GM12801 (cell line): ENCODE measurements around the gene PLEKHG3.

Source experiments
- TF ChIP-seq, protein P1 (sequence below): IDR thresholded peaks from one replicate; pipeline ENCODE4 v1.5.1; 2011; ENCODE audit warnings: control low read depth; ENCODE audit not compliant: insufficient read length; ENCODE audit errors: extremely low read depth

Gene PLEKHG3

DNA sequence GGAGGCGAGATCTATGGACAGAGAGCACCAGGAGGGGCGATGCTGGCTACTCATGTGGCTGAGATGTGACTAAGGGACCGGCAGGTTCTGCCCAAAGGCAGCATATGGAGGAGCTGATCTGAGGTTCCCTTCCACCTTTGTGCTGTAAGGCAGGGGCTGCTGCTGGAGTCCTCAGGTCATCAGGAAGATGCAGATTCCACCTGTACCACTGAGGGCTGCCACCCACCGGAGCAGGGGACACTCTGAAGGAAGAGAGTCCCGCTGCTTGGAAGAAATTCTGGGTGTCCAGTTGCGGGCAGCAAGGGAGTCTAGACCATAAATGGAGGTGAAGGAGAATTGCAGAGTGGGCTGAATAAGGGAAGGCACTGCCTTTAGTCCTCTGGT is 55.3 kb downstream of the PLEKHG3 start:
- TF ChIP-seq, protein P1, sequence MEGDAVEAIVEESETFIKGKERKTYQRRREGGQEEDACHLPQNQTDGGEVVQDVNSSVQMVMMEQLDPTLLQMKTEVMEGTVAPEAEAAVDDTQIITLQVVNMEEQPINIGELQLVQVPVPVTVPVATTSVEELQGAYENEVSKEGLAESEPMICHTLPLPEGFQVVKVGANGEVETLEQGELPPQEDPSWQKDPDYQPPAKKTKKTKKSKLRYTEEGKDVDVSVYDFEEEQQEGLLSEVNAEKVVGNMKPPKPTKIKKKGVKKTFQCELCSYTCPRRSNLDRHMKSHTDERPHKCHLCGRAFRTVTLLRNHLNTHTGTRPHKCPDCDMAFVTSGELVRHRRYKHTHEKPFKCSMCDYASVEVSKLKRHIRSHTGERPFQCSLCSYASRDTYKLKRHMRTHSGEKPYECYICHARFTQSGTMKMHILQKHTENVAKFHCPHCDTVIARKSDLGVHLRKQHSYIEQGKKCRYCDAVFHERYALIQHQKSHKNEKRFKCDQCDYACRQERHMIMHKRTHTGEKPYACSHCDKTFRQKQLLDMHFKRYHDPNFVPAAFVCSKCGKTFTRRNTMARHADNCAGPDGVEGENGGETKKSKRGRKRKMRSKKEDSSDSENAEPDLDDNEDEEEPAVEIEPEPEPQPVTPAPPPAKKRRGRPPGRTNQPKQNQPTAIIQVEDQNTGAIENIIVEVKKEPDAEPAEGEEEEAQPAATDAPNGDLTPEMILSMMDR = no peak

DNA sequence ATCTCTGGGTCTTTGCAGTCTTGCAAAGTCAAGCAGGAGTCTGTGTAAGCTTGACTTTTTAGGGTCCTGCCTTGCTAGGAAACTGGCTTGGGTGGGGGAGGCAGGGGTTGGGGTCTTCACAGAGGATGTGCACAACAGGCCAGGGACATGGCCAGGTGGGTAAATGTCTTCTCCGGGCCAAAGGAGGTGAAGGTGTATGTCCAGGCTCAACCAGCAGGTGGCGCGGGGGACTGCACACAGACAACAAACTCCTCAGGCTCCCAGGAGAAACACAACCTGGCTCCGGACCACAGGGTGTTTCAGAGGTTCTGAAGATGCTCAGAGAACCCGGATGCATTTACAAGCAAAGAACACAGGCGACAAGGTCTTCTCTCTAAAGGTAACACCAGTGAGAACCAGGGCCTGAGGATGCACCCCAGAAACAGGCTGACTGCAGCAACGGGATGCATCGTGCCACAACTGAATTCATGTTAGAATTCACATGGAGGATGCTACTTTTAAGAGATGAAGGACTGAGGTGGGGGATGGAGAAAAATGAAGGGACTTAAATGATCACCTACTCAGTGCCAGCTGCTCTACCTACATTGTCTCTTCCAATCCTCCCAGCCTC is 56.0 kb downstream of the PLEKHG3 start:
- TF ChIP-seq, protein P1 = no peak

DNA sequence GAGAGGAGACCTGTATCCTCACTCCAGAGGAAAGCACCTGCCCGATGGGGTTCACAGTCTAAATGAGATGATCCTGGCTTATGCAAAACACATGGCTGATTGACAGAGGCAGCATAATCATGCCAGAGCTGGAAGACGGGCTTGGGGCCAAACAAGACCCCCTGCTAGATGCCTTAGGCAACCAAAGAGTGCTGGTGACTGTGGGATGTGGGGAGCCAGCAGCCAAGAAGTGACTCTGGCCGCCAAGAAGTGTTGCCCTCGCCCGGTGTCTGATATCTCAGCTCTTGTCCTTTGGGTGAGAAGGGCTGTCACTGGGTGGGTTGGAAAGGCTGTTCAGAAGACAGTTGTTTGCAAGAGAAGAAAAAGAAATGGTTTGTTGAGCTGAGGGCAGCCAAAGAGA is 56.7 kb downstream of the PLEKHG3 start:
- TF ChIP-seq, protein P1 = no peak

DNA sequence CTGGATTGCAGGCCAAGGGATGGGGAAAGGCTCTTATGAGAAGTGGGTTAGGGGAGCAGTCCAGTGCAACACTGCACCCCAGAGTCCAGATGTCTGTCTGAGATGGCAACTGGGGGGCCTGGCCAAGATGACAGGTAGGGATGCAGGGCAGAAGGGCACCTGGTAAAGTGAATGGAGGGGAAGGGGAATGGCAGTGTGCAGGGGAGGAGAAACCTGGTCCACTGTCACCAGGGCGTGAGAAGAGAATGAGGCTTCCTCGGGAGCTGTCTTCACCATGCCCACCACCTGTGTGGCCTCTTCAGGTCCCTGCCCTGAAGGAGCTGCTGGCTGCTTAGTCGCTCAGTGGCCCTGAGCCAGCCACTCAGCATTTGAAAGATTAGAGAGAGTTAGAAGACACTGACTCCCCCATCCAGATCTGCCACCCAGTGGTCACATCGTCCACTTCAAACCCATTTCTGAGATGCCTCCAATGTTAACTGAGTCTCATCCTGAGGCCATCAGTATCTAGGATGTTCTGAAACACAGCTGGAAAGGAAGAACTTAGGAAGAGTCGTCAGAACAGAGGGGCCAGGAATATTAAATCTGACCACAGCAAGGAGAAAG is 57.3 kb downstream of the PLEKHG3 start:
- TF ChIP-seq, protein P1 = no peak

DNA sequence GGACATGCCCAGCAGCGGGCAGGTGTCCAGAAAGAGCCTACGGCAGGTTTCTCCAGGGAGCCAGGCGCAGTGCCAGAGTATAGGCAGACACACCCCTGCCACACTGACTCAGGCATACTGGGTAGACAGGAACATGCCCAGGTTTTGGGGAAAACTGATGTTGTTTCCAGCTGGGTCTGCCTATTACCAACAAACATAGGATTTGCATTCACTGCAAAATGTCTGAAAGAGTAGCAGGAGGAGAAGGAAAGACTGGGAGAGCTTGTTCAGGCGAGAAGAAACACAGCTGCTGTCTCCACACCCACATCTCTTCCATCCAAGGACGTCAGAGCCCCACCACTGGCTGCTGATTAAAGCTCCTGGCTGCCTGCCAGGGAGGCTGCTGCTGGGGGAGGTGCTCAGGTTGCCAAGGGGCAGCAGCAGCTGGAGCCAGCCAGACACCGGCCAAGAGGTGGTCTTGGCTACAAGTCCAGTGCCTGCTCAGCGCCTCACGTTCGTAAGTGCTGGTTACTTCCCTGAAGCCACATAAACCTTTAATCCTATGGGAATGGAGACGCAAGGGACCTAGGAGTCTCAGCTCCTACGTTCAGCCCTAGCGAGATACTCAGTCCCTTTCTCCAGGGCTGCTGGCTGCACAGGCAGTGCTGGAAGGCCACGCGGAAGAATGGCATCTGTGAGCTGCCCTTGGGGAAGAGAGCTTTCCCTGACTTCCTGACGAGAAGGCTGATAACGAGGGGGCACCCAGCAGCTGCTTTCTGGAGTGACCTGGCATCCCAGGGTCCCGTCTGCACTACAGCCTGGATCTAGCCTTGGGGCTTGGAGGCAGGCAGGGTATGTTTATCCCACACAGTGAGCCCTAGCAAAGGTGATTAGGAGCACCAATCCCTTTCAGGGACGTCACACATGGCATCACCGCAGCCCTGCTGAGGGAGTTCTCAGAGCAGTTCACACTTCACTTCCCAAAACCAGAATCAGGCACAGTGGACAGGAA is 58.1 kb downstream of the PLEKHG3 start:
- TF ChIP-seq, protein P1 = no peak

DNA sequence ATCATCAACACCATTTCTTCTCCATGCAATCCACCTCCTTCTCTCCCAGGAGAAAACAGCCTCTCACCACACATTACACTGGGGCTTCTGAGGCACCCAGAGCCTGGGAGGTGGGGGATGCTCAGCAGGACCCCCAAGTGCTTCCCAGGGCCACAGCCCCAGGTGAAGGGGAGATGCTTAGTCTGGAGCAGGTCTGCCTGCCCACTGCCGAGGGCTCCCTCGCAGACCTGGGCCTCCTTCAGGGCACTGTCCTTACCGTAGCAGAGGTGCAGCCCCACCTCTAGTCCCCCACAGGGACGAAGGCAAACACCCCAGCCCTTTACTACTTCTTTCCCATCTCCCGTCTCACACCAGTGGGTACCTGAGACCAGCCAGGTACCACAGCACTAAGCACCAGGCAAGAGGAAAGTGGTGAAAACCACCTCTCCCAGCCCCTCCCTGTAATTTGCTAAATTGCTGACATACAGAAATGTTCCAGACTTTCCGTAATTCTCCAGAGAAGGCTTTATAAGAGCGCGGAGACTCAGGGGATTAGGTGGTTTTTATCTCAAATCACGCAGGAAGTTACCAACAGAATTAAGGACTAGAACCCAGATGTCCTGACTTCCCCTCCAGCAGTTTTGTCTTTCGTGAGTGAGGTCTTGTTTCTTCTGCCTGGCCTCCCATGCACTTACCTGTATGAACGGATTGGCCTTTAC is 59.0 kb downstream of the PLEKHG3 start:
- TF ChIP-seq, protein P1 = no peak
